ENCODE results near the gene DCANP1. TPM values are rescaled to one million over a fixed set of nuclear protein-coding genes. Genes with fewer than 3 reads are reported as not detected.

The DCANP1 gene
- total RNA-seq, 3 donors from 2014 or later = not detected

DNA sequence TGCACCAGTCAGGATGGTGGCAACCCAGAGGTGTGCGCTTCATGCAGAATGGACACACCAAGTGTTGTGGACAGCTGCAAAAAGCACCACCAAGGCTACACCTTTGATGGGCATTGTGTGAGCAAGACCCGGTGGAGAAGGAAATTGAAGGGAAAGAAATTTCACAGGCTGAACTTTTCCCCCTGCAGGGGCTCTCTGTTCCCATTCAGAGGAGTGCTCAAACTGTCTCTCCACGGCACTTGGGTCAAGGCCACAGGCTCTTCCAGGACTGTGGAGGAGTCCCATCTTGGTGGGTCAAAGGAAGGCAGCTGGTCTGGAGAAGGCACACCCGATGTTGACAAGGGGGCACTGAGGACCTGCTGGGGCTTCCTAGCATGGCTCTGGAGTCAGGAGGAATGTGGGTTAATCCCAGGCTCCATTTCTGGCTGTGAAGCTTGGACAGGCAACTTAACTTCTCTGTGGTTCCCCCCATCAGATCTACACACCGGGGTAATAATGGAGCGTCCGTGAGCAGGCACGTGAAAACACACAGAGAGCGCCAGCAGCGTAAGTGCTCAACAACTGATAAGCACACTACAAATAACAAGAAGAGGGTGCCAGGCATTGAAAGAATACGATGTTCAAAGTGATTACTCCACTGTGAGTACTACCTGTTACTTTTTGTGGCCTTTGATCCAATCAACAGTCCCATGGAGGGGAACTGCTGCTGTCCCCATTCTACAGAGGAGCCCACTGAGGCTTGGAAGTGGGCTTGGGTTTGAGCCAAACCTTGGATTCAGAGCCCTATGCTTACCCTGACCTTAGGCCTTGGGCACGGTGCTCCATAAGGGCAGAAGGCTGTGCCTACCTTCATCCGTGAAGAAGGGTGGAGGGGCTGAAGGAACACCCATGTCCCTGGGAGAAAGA is 39.2 kb upstream of the DCANP1 start:
- H3K4me3 Mint-ChIP-seq = no peak overlapping the region
- no peaks in the 10 kb centered on the region for H3K36me3 Mint-ChIP-seq (ENCODE audit: insufficient read depth)
- H3K27me3 Mint-ChIP-seq (ENCODE audit: low read depth) = peaks cover 55% of the 10 kb centered on the region
- no peaks in the 10 kb centered on the region for H3K9me3 Mint-ChIP-seq
- ATAC-seq (no peak), DNase-seq (no peak)
- peaks cover 8% of the 10 kb centered on the region for H3K4me1 Mint-ChIP-seq (ENCODE audit: low read depth)

- no peaks in the 10 kb centered on the region for H3K36me3 Mint-ChIP-seq (ENCODE audit: insufficient read depth)
- ATAC-seq (no peak), DNase-seq (no peak)
- peaks cover 46% of the 10 kb centered on the region for H3K27me3 Mint-ChIP-seq (ENCODE audit: low read depth)
- no peak overlapping the region for H3K4me3 Mint-ChIP-seq
- H3K4me1 Mint-ChIP-seq (ENCODE audit: low read depth) = peaks cover 5% of the 10 kb centered on the region
- H3K9me3 Mint-ChIP-seq = no peaks in the 10 kb centered on the region
Observed at GRCh38 chr5:135484674-135485086, 37.5 kb upstream of the DCANP1 start.

DNA sequence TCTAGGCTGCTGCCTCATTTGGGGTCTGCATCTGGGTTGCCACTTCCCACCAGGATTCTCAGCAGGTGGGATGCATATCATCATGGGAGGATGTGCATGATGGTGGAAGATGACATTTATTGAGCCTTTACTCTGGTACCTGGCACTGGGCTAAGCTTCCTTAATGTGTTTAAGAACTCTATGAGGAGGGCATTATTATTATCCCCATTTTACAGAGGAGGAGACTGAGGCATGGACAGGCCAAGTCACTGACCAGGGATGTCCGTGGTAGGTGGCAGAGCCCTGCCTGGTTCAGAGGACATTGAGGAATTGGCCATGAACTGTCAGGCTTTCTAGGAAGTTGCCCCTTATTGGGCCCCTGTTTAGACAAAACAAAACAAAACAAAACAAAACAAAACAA is 36.1 kb upstream of the DCANP1 start:
- Mint-ChIP-seq H3K4me1 (ENCODE audit: low read depth) (no peaks in the 10 kb centered on the region), H3K4me3 (no peak overlapping the region), H3K27me3 (ENCODE audit: low read depth) (peaks cover 40% of the 10 kb centered on the region), H3K36me3 (ENCODE audit: insufficient read depth) (no peaks in the 10 kb centered on the region), H3K9me3 (no peaks in the 10 kb centered on the region)
- DNase-seq (no peak), ATAC-seq (no peak)

DNA sequence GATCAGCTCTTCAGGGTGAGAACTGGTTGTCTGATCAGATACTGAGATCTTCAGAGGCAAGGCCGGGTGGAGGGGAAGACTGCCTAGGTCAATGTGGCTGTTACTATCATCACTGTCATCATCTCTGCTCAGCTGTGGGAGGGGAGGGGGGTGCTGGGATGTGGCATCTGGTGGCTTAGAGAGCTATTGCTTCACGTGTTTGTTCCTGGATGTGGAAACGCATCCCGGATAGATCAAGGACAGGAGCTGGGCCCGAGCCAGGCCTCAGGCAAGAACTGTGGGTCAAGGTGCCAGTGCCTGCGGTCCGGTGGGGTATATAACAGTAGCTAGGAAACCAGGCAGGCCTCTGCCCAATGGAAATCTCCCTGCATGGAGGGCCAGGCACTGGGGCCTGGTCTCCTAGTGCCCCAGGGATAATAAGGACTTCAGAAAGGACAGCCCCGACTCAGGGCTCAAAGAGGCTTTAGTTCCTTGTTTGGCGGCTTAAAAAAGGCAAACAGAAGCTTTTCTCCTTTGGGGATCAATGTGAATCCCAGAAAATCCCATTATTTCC is 35.3 kb upstream of the DCANP1 start:
- no peaks in the 10 kb centered on the region for H3K36me3 Mint-ChIP-seq (ENCODE audit: insufficient read depth)
- ATAC-seq = no peak
- H3K4me1 Mint-ChIP-seq (ENCODE audit: low read depth) = no peaks in the 10 kb centered on the region
- H3K27me3 Mint-ChIP-seq (ENCODE audit: low read depth) = peaks cover 35% of the 10 kb centered on the region
- H3K9me3 Mint-ChIP-seq = no peaks in the 10 kb centered on the region
- DNase-seq = no peak
- H3K4me3 Mint-ChIP-seq = no peak overlapping the region

DNA sequence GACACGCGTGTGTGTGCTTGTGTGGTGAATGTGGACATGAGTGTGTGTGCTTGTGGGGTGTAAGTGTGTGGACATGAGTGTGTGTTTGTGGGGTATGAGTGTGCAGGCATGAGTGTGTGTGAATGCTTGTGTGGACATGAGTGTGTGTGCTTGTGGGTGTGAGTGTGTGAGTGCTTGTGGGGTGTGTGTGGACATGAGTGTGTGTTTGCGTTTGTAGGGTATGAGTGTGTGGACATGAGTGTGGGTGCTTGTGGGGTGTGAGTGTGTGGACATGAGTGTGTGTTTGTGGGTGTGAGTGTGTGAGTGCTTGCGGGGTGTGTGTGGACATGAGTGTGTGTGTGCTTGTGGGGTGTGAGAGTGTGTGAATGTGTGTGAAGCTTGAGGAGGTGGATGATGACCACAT is 34.8 kb upstream of the DCANP1 start:
- no peak overlapping the region for H3K4me3 Mint-ChIP-seq
- H3K27me3 Mint-ChIP-seq (ENCODE audit: low read depth) = peaks cover 31% of the 10 kb centered on the region
- H3K36me3 Mint-ChIP-seq (ENCODE audit: insufficient read depth) = no peaks in the 10 kb centered on the region
- no peaks in the 10 kb centered on the region for H3K4me1 Mint-ChIP-seq (ENCODE audit: low read depth)
- DNase-seq (no peak), ATAC-seq (no peak)
- no peaks in the 10 kb centered on the region for H3K9me3 Mint-ChIP-seq

- ATAC-seq (no peak), DNase-seq (no peak)
- Mint-ChIP-seq H3K4me3 (no peak overlapping the region), H3K36me3 (ENCODE audit: insufficient read depth) (no peaks in the 10 kb centered on the region), H3K4me1 (ENCODE audit: low read depth) (no peaks in the 10 kb centered on the region), H3K9me3 (no peaks in the 10 kb centered on the region), H3K27me3 (ENCODE audit: low read depth) (peaks cover 26% of the 10 kb centered on the region)
Observed at GRCh38 chr5:135481387-135481786, 34.2 kb upstream of the DCANP1 start.

DNA sequence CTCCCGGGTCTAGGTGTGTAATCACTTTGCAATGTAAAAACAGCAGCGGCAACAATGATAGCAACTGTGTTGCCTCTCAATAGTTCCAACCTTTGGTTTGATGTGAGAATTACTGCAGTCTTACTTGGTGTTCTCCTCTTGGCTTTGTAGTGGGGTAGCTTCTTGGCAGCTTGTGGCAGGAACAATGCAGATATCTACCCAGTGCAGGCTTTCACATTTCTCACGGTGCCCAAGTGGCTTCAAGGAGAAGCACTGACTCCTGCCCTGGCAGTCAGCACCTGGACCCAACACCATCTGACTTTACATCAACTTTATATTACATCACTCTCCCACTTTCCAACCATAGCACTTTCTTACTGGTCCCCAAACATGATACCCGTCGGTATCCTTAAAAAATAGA is 33.4 kb upstream of the DCANP1 start:
- Mint-ChIP-seq H3K9me3 (no peaks in the 10 kb centered on the region), H3K27me3 (ENCODE audit: low read depth) (peaks cover 17% of the 10 kb centered on the region), H3K36me3 (ENCODE audit: insufficient read depth) (no peaks in the 10 kb centered on the region), H3K4me1 (ENCODE audit: low read depth) (no peaks in the 10 kb centered on the region), H3K4me3 (no peak overlapping the region)
- ATAC-seq = no peak
- DNase-seq = no peak

GRCh38 chr5:135478938-135479337 is 31.8 kb upstream of the DCANP1 start:
- H3K9me3 Mint-ChIP-seq = no peaks in the 10 kb centered on the region
- H3K4me1 Mint-ChIP-seq (ENCODE audit: low read depth) = no peaks in the 10 kb centered on the region

GRCh38 chr5:135477613-135478066 is 30.5 kb upstream of the DCANP1 start:
- Mint-ChIP-seq H3K9me3 (no peaks in the 10 kb centered on the region), H3K4me1 (ENCODE audit: low read depth) (no peaks in the 10 kb centered on the region)

More at GRCh38 chr5:135478938-135479337, 31.8 kb upstream of the DCANP1 start:
- H3K4me3 Mint-ChIP-seq = no peak overlapping the region
- DNase-seq (no peak), ATAC-seq (no peak)
- no peaks in the 10 kb centered on the region for H3K36me3 Mint-ChIP-seq (ENCODE audit: insufficient read depth)
- H3K27me3 Mint-ChIP-seq (ENCODE audit: low read depth) = peaks cover 11% of the 10 kb centered on the region

GRCh38 chr5:135476615-135477581 is 29.8 kb upstream of the DCANP1 start:
- no peaks in the 10 kb centered on the region for H3K9me3 Mint-ChIP-seq
- ATAC-seq (no peak), DNase-seq (no peak)
- no peaks in the 10 kb centered on the region for H3K36me3 Mint-ChIP-seq (ENCODE audit: insufficient read depth)
- no peak overlapping the region for H3K4me3 Mint-ChIP-seq
- peaks cover 11% of the 10 kb centered on the region for H3K27me3 Mint-ChIP-seq (ENCODE audit: low read depth)
- H3K4me1 Mint-ChIP-seq (ENCODE audit: low read depth) = no peaks in the 10 kb centered on the region

More at GRCh38 chr5:135477613-135478066, 30.5 kb upstream of the DCANP1 start:
- DNase-seq (no peak), ATAC-seq (no peak)
- Mint-ChIP-seq H3K36me3 (ENCODE audit: insufficient read depth) (no peaks in the 10 kb centered on the region), H3K27me3 (ENCODE audit: low read depth) (peaks cover 11% of the 10 kb centered on the region), H3K4me3 (no peak overlapping the region)

GRCh38 chr5:135473956-135474670 is 27.0 kb upstream of the DCANP1 start:
- no peaks in the 10 kb centered on the region for H3K4me1 Mint-ChIP-seq (ENCODE audit: low read depth)
- peaks cover 7% of the 10 kb centered on the region for H3K27me3 Mint-ChIP-seq (ENCODE audit: low read depth)
- H3K9me3 Mint-ChIP-seq = no peaks in the 10 kb centered on the region
- H3K4me3 Mint-ChIP-seq = no peak overlapping the region
- ATAC-seq (no peak), DNase-seq (no peak)
- no peaks in the 10 kb centered on the region for H3K36me3 Mint-ChIP-seq (ENCODE audit: insufficient read depth)

- H3K9me3 Mint-ChIP-seq = no peaks in the 10 kb centered on the region
- peaks cover 17% of the 10 kb centered on the region for H3K27me3 Mint-ChIP-seq (ENCODE audit: low read depth)
- no peak for ATAC-seq
- H3K36me3 Mint-ChIP-seq (ENCODE audit: insufficient read depth) = no peaks in the 10 kb centered on the region
- DNase-seq = no peak
- no peaks in the 10 kb centered on the region for H3K4me1 Mint-ChIP-seq (ENCODE audit: low read depth)
- no peak overlapping the region for H3K4me3 Mint-ChIP-seq
Observed at GRCh38 chr5:135472141-135472540, 25.0 kb upstream of the DCANP1 start.

DNA sequence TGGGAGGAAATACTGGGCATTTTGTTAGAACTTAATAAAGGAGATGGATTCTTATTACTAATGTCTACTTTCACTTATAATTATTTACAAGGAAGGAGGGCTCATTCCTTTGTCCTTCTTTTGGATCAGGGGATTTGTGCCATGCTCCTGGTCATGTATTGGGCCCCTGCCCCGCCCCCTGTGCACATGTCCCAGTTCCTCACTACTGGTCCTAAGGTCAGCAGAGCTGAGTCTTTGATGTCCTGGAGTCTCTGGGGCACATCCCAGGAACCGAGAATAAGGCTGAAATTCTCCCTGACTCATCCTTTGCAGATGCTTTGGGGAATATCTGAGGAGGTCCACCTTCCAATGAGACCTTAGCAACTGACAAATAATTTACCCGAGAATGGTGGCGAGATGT is 24.6 kb upstream of the DCANP1 start:
- Mint-ChIP-seq H3K4me3 (no peak overlapping the region), H3K27me3 (ENCODE audit: low read depth) (peaks cover 17% of the 10 kb centered on the region), H3K36me3 (ENCODE audit: insufficient read depth) (no peaks in the 10 kb centered on the region), H3K9me3 (no peaks in the 10 kb centered on the region), H3K4me1 (ENCODE audit: low read depth) (no peaks in the 10 kb centered on the region)
- no peak for ATAC-seq
- no peak for DNase-seq

GRCh38 chr5:135469911-135470310 is 22.8 kb upstream of the DCANP1 start:
- H3K4me3 Mint-ChIP-seq = no peak overlapping the region
- H3K4me1 Mint-ChIP-seq (ENCODE audit: low read depth) = peaks cover 3% of the 10 kb centered on the region
- ATAC-seq (no peak), DNase-seq (no peak)
- H3K36me3 Mint-ChIP-seq (ENCODE audit: insufficient read depth) = no peaks in the 10 kb centered on the region
- H3K27me3 Mint-ChIP-seq (ENCODE audit: low read depth) = peaks cover 32% of the 10 kb centered on the region
- H3K9me3 Mint-ChIP-seq = no peaks in the 10 kb centered on the region
